ENCODE data around the gene HID1. TPM values are rescaled to one million over a fixed set of nuclear protein-coding genes. Genes with fewer than 3 reads are reported as not detected.

The HID1 gene
- total RNA-seq, 1 donor from 2014 or later: 5.5 TPM

DNA sequence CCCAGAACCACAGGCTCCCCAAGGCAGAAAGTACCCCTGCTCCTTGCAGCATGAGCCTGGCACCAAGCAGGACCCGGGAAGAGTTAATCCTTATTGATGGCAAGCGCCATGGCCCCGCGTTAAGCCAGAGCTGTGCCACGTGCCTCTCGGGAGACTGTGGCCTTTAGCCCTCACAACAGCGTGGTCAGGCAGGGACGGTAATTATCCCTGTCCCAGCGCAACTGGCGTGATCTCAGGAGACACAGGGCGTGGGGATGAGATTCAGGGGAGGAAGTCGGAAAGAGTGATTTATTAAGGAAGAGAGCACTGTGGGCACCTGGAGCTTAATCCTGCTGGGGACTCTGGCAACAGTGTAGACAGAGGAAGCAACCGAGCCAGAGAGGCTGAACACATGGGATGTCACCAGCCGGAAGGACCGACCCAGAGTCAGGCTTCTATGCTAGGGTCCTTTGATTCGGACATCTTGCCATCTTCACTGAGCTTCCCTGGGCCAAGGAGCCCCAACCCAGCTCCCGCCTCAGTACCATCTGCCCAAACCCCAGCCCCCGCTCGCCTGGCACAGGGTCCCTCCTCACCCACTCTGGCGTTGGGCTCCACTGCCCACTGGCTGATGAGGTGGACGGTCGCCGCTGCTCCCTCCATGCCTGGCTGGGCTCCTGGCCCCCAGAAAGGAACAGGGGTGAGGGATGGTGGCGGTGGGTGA, 20.0 kb downstream of the HID1 start:
- Histone ChIP-seq H3K4me3 (ENCODE audit: low read depth, low read length) (no peak overlapping the region), H3K27me3 (ENCODE audit: control insufficient read depth, insufficient read depth, low read length) (peaks cover 2% of the 10 kb centered on the region), H3K36me3 (ENCODE audit: control insufficient read depth, insufficient read depth, low read length) (no peaks in the 10 kb centered on the region)
- TF ChIP-seq, protein P1, sequence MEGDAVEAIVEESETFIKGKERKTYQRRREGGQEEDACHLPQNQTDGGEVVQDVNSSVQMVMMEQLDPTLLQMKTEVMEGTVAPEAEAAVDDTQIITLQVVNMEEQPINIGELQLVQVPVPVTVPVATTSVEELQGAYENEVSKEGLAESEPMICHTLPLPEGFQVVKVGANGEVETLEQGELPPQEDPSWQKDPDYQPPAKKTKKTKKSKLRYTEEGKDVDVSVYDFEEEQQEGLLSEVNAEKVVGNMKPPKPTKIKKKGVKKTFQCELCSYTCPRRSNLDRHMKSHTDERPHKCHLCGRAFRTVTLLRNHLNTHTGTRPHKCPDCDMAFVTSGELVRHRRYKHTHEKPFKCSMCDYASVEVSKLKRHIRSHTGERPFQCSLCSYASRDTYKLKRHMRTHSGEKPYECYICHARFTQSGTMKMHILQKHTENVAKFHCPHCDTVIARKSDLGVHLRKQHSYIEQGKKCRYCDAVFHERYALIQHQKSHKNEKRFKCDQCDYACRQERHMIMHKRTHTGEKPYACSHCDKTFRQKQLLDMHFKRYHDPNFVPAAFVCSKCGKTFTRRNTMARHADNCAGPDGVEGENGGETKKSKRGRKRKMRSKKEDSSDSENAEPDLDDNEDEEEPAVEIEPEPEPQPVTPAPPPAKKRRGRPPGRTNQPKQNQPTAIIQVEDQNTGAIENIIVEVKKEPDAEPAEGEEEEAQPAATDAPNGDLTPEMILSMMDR (IDR thresholded peaks at IDR 0.05; ENCODE audit: insufficient read depth, low read length, severe bottlenecking): no peak
- no peak for FAIRE-seq
- no peak for DNase-seq (ENCODE audit: low read depth)

DNA sequence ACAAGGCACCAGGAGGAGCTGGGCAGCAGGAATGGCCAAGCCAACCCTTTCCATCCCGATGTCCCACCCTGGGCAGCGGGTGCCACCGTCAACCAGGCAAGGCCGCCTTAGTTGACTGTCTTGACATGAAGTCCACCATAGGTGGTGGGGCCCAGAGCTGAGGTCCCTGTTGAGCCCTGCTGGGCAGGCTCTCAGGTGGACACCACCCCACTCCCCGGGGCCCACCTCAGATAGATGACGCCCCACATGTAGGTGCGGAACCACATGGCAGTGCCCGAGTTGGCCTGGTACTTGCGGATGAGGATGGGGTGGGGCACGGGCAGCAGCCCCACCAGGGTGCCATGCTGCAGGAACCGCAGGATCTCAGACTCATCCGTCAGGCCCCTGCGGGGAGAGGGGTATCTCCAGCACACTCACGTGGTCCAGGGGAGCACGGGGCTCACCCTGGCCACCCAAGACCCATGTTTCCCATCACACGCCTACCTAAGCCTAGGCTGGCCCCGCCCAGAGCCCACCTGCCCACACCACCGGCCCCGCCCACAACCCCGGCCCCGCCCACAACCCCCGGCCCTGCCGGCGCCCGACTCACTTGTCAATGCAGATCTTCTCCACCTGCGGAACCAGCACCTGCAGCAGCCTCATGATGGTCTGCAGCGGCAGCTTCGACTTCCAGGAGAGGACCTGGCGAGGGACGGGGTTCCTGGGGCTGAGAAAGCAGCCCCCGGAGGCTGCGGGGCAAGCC, 20.7 kb downstream of the HID1 start:
- no peaks in the 10 kb centered on the region for H3K36me3 ChIP-seq (ENCODE audit: control insufficient read depth, insufficient read depth, low read length)
- peaks cover 2% of the 10 kb centered on the region for H3K27me3 ChIP-seq (ENCODE audit: control insufficient read depth, insufficient read depth, low read length)
- TF ChIP-seq, protein P1 (IDR thresholded peaks at IDR 0.05; ENCODE audit: insufficient read depth, low read length, severe bottlenecking): no peak
- FAIRE-seq (no peak), DNase-seq (ENCODE audit: low read depth) (no peak)
- H3K4me3 ChIP-seq (ENCODE audit: low read depth, low read length): no peak overlapping the region

DNA sequence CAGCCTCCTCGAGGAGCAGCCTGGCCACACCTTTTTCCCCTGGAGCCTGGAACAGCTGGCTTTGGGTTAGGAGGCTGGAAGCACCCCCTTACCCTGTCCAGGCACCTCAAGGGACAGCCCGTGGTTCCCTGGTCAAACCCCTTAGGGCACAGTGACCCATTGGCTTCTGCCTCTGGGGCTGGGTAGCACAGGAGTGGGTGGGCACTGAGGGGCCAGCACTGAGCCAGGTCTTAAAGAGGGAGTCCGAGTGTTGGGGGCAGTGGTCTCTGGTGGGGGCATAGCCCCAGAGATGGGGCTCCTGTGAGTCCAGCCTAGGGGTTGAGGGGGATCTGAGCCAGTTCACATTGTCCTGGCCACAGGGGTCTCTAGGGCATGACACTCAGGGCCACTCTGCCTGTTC, 21.5 kb downstream of the HID1 start:
- no peak for DNase-seq (ENCODE audit: low read depth)
- Histone ChIP-seq H3K27me3 (ENCODE audit: control insufficient read depth, insufficient read depth, low read length) (no peaks in the 10 kb centered on the region), H3K36me3 (ENCODE audit: control insufficient read depth, insufficient read depth, low read length) (no peaks in the 10 kb centered on the region), H3K4me3 (ENCODE audit: low read depth, low read length) (no peak overlapping the region)
- TF ChIP-seq, protein P1 (IDR thresholded peaks at IDR 0.05; ENCODE audit: insufficient read depth, low read length, severe bottlenecking): no peak
- no peak for FAIRE-seq

DNA sequence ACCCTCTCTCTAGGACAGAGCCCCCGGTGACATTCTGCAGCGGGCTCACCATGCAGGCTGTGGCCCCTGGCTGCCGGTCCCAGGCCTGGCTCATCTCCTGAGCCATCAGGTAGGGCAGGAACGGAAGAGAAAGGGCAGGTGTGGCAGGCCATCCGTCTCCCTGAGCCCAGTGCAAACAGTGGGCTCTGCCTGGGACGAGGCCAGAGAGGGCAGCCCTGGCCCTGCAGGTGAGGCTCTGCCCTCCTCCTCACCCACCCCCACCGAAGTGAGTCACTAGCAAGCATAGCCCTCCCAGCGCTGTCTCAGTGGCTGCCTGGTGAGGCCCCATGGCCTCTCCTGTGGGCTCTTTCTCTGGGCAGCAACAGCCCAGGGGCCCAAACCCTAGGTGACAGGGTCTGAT, 22.4 kb downstream of the HID1 start:
- peak; percentile 25 for DNase-seq (ENCODE audit: low read depth)
- no peak overlapping the region for H3K4me3 ChIP-seq (ENCODE audit: low read depth, low read length)
- no peaks in the 10 kb centered on the region for H3K36me3 ChIP-seq (ENCODE audit: control insufficient read depth, insufficient read depth, low read length)
- TF ChIP-seq, protein P1 (IDR thresholded peaks at IDR 0.05; ENCODE audit: insufficient read depth, low read length, severe bottlenecking): no peak
- H3K27me3 ChIP-seq (ENCODE audit: control insufficient read depth, insufficient read depth, low read length): no peaks in the 10 kb centered on the region
- no peak for FAIRE-seq

DNA sequence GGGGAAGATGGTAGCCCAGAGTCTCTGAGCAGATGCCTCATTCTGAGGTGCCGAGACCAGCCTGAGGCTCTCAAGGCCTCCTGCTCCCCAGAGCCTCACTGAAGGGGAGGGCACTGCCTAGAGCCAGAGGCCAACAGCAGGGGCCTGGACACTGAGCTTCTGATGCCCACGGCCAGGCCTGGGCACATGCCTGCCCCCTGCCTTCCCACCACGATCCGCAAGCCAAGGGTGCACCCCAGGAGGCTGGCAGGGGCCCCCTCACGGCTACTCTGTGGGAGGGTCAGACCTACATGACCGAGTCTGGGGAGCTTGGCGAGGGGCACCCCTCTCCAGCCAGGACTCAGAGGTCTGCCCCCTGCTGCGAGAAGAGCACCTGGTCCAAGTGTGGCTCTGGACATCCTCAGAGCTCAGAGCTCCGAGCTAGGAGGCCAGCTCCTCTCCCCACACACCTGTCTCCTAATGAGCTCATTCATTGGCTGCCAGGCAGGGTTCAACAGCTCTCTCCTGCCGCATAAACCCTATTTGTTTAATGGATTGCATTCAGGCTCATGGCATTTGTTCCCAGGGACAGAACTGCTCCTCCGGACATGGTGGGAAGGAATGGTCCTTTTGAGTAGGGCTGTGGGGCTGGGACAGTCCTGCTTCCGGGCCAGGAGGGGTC, 23.0 kb downstream of the HID1 start:
- H3K36me3 ChIP-seq (ENCODE audit: control insufficient read depth, insufficient read depth, low read length): no peaks in the 10 kb centered on the region
- FAIRE-seq (no peak), DNase-seq (ENCODE audit: low read depth) (no peak)
- no peak overlapping the region for H3K4me3 ChIP-seq (ENCODE audit: low read depth, low read length)
- no peaks in the 10 kb centered on the region for H3K27me3 ChIP-seq (ENCODE audit: control insufficient read depth, insufficient read depth, low read length)
- TF ChIP-seq, protein P1 (IDR thresholded peaks at IDR 0.05; ENCODE audit: insufficient read depth, low read length, severe bottlenecking): no peak
